Prostate gland (tissue), 2 donors: ENCODE measurements around the gene SOBP. TPM values are rescaled to one million over a fixed set of nuclear protein-coding genes. Genes with fewer than 3 reads are reported as not detected.
"Not testable (repeated sequence)": the region's sequence is repeated elsewhere in the genome, so short reads cannot be mapped to it uniquely, and the experiment has no call there.

Experiments used
- DNase-seq: peaks from one replicate; pipeline ENCODE4 v3.0.0-alpha.2; 2019; ENCODE audit warnings: low spot score
- H3K27ac ChIP-seq, 2 donors: fragments of 200-600 bp; sonication (generic); 2 replicates each; pipeline ENCODE4 v1.5.1; 2017 to 2019
- H3K27me3 ChIP-seq: fragments of 200-600 bp; sonication (generic); replicated peaks from 2 replicates; pipeline ENCODE4 v1.5.1; 2019; ENCODE audit not compliant: insufficient read depth
- H3K36me3 ChIP-seq, 2 donors: fragments of 200-600 bp; sonication (generic); 1 replicate in 1 of 2; 2 replicates in 1 of 2; pipeline versions ENCODE4 v1.5.1 to v1.8.1; 2017 to 2019
- H3K4me1 ChIP-seq: fragments of 200-600 bp; sonication (generic); replicated peaks from 2 replicates; pipeline ENCODE4 v1.5.1; 2019
- H3K4me3 ChIP-seq, 2 donors: fragments of 200-600 bp; sonication (generic); 2 replicates each; pipeline ENCODE4 v1.5.1; 2017 to 2019
- H3K9me3 ChIP-seq: fragments of 200-600 bp; sonication (generic); 2 replicates; pipeline ENCODE4 v1.5.1; 2017
- CTCF ChIP-seq, 4 experiments: fragments of 200-600 bp in 2 of 4; fragments of 450-650 bp in 2 of 4; sonication (generic) in 2 of 4; IDR thresholded peaks; 1 replicate in 3 of 4; 2 replicates in 1 of 4; pipeline ENCODE4 v1.5.1; 2016 to 2019; ENCODE audit warnings: antibody characterized with exemption in 4 of 4, mild to moderate bottlenecking in 2 of 4, moderate library complexity in 2 of 4
- POLR2A ChIP-seq: fragments of 450-650 bp; IDR thresholded peaks from one replicate; pipeline ENCODE4 v1.6.1; 2016; ENCODE audit warnings: antibody characterized with exemption, mild to moderate bottlenecking
- POLR2AphosphoS5 ChIP-seq: sonication (generic); formaldehyde crosslinking; IDR thresholded peaks from one replicate; pipeline ENCODE4 v1.6.1; 2017; ENCODE audit warnings: antibody characterized with exemption
- WGBS: methylation state at CpG from one replicate; pipeline ENCODE4 v1.1.5; 2018; 5-methylcytosine and 5-hydroxymethylcytosine counted together
- intact Hi-C: fragments of 100-400 bp; cut with DNase I; formaldehyde crosslinking; loops from one replicate; pipeline ENCODE4 v1.14.2; 2022
- total RNA-seq, 2 donors: library from RNA; depleted of rRNA; stranded (reverse); fragments of >200 nt; gene quantifications; one replicate each; pipeline ENCODE4 v1.1.0, GENCODE V29; 2016

Gene SOBP
- total RNA-seq, 2 donors from 2014 or later, result 15.8 to 23.3 TPM

GRCh38 chr6:107473660-107474059 lies 16.3 kb upstream of the SOBP start:
- Histone ChIP-seq H3K4me1 (no peaks in the 10 kb centered on the region), H3K27ac (no peak overlapping the region)
- 47% methylated on average over 5 of the region's 5 CpGs for WGBS

GRCh38 chr6:107475360-107475759 lies 14.6 kb upstream of the SOBP start:
- H3K4me1 ChIP-seq, H3K9me3 ChIP-seq, intact Hi-C loops, DNase-seq, H3K4me3 ChIP-seq, H3K27ac ChIP-seq, H3K27me3 ChIP-seq, H3K36me3 ChIP-seq: not testable (repeated sequence)
- WGBS, result 92% methylated on average over 3 of the region's 3 CpGs

More at GRCh38 chr6:107473660-107474059, 16.3 kb upstream of the SOBP start:
- H3K36me3 ChIP-seq, result no peaks in the 10 kb centered on the region
- H3K9me3 ChIP-seq, result no peaks in the 10 kb centered on the region
- no peaks in the 10 kb centered on the region for H3K27me3 ChIP-seq
- no peak for DNase-seq
- no peak overlapping the region for H3K4me3 ChIP-seq
- intact Hi-C loops, result no loop called here
- TF ChIP-seq CTCF (IDR thresholded peaks at IDR 0.05), result no peak
- TF ChIP-seq POLR2A, result no peak
- no peak for TF ChIP-seq POLR2AphosphoS5

- H3K27me3 ChIP-seq, H3K4me3 ChIP-seq, H3K36me3 ChIP-seq, H3K9me3 ChIP-seq, intact Hi-C loops, H3K27ac ChIP-seq, H3K4me1 ChIP-seq, DNase-seq: not testable (repeated sequence)
- WGBS, result 86% methylated on average over 3 of the region's 3 CpGs
Observed at GRCh38 chr6:107475826-107476225, 14.1 kb upstream of the SOBP start.

GRCh38 chr6:107479089-107479690 lies 10.7 kb upstream of the SOBP start:
- intact Hi-C loops, result no loop called here
- H3K36me3 ChIP-seq, result no peaks in the 10 kb centered on the region
- no peaks in the 10 kb centered on the region for H3K4me1 ChIP-seq
- H3K27me3 ChIP-seq, result no peaks in the 10 kb centered on the region
- no peaks in the 10 kb centered on the region for H3K9me3 ChIP-seq
- DNase-seq, result no peak
- no peak overlapping the region for H3K4me3 ChIP-seq
- WGBS, result 89% methylated on average over 4 of the region's 4 CpGs
- H3K27ac ChIP-seq, result no peak overlapping the region
- TF ChIP-seq CTCF (IDR thresholded peaks at IDR 0.05) (no peak), POLR2A (no peak), POLR2AphosphoS5 (no peak)

- Histone ChIP-seq H3K4me3 (no peak overlapping the region), H3K4me1 (no peaks in the 10 kb centered on the region), H3K27ac (no peak overlapping the region), H3K27me3 (no peaks in the 10 kb centered on the region), H3K9me3 (no peaks in the 10 kb centered on the region), H3K36me3 (no peaks in the 10 kb centered on the region)
- no peak for DNase-seq
- TF ChIP-seq CTCF (IDR thresholded peaks at IDR 0.05) (no peak), POLR2A (no peak), POLR2AphosphoS5 (no peak)
- intact Hi-C loops, result loop anchor here (10.0 kb wide), 2 partner anchors 220 to 240 kb away; no protein-coding TSS in a partner anchor
- WGBS, result 78% methylated on average over 4 of the region's 4 CpGs
Observed at GRCh38 chr6:107485157-107485556, 4.8 kb upstream of the SOBP start.

GRCh38 chr6:107488174-107488874 lies 1.6 kb upstream of the SOBP start:
- DNase-seq, result no peak
- Histone ChIP-seq H3K27me3 (no peaks in the 10 kb centered on the region), H3K36me3 (no peaks in the 10 kb centered on the region), H3K27ac (peak overlapping the region; percentile 76 to 77), H3K9me3 (no peaks in the 10 kb centered on the region), H3K4me1 (no peaks in the 10 kb centered on the region), H3K4me3 (peak overlapping the region; percentile 44 to 65)
- intact Hi-C loops, result loop anchor here (2.0 to 10.0 kb wide), 3 partner anchors 30 to 244 kb away; partner anchors contain the start of gene PDSS2
- no peak for TF ChIP-seq POLR2A
- TF ChIP-seq POLR2AphosphoS5, result no peak
- no peak for TF ChIP-seq CTCF (IDR thresholded peaks at IDR 0.05)
- whole genome bisulfite sequencing, result 41% methylated on average over 27 of the region's 27 CpGs
